ENCODE results near the gene EPHA10. TPM values are rescaled to one million over a fixed set of nuclear protein-coding genes. Genes with fewer than 3 reads are reported as not detected.

Gene EPHA10
- total RNA-seq, 1 donor from 2014 or later, result under 0.01 TPM

DNA sequence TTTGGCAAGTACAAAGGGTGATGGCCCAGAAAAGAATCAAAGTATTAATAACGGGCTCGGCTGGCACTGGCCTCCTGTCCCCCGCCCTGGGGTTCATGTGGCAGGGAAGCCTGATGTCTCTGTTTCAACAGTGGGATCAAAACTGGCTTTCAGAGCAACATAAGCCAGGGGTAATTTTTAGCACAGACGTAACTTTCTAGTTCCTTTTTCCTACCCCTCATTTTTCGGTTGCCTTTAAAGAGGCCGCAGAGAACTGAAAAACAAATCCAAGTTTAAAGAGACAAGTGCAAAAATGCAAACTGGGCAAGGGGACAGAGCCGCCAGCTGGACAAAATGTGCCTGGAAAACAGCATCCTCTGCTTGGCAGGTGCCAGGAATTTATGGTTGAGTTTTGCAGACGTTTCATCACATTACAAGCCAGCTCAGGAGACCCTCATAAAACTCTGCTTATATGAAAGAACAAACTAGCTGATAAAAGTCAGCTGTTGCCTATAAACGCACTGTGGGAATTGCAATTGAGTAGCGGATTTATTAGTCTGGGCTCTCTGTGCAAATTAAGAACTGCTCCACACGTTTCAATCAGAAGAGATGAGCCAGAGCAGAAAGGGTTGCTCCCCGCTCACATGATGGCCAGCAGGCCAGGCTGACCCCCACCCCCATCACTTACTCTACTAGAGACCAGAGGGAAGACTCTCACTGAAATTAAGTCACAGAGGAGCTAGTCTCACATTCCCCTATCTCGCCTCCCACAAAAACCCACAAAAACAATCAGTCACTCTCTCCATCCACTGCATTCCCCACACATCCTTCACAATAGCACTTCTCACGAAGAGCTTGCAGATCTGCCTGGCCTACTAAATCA, 88.4 kb downstream of the EPHA10 start:
- no peak for DNase-seq (ENCODE audit: low read depth in 2 of 2)

DNA sequence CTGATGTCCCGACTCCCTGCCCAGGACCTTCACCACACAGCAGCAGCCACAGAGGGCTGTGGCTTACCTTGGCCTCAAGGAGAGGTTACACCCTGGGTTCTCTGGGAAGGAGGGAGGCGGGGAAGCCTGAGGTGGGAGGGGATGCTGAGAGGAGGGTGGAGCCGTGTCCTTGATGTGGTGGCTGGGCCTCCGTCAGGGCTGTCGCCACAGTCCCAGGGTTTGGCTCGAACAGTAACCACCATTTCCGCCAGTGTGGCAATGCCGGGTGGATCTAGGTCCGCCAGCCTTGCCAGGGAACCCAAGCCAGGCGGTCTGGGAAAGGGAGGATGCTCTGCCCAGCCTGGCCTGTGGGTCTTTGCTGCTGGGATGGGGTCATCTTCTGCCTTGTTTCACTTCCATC, 91.0 kb downstream of the EPHA10 start:
- DNase-seq (ENCODE audit: low read depth in 2 of 2), result no peak

GRCh38 chr1:37672136-37672870, 92.6 kb downstream of the EPHA10 start:
- no peak for DNase-seq (ENCODE audit: low read depth in 2 of 2)

GRCh38 chr1:37671261-37671660, 93.7 kb downstream of the EPHA10 start:
- DNase-seq (ENCODE audit: low read depth in 2 of 2), result no peak

DNA sequence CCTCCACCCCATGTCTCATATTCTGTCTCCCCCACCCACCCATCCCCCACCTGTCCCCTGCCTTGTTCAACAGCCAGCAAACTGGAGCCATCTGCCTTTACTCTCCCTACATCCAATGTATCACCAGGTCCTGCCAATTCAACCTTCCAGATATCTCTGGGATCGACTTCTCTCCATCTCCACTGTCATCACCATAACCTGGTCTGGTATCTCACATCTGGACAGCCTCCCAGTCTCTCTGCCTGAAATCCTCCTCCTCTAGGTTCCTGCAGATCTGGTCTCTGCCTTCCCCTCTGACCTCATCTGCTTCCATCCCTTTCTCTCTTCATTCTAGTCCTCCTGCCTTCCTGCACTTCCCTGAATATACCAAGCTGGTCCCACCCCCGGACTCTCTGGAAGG, 94.8 kb downstream of the EPHA10 start:
- no peak for DNase-seq (ENCODE audit: low read depth in 2 of 2)

DNA sequence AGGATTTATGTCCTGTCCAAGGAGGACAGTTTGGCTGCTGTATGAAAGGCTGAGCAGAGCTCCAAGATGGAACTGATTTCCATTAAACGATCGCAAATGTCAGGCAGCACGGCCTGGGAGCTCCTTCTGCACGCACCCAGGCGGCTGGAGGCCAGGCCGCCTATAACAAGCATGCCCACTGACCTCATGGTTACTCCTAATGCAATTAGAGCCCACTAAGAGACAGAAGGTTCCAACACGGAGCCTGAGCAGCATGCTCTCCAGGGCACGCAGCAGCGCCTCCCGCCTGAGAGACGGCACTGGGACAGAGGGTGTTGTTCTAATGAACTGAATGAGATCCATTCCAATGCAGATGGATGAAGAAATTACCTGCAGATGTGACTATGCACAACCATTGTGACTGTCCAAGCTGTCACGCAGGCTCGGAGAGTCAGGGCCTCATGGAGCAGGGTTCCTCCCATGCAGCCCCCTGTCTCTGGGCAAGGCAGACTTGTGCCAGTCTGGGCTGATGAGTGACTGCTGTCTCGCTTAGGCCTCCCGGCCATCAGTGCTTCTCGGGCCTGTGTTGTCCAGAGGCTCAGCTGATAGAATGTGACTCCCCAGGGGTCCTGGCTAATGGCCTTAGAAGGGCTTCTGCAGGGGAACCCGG, 97.8 kb downstream of the EPHA10 start:
- no peak for DNase-seq (ENCODE audit: low read depth in 2 of 2)

DNA sequence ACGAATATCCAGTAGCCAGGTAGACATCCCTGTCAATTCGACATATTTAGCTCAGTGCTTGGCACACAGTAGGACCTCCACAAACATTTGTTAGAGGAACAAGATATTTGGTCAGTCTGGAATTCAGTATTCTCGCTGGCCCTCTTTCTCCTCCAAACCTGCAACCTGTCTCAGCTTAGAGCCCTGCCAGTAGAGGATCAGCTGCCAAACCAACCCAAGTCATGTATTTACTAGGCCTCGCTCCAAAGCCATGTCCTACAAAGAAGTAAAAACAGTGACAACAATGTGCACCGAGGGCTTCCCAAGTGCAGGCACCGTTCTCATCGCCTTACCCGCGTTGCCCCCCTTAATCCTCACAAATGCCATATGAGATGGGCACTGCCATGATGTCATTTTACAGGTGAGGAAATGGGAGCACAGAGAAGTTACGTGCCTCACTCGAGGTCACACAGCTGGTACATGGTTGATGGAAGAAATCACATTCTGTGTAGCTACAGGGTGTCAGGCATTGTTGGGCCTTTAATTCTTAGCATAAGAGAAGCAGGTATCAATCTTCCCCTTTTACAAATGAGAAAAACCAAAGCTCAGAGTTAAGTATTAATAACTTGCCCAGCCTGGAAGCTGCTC, 98.6 kb downstream of the EPHA10 start:
- DNase-seq (ENCODE audit: low read depth in 2 of 2), result no peak

Other genes with a start within 250 kb of the EPHA10 start
- gene SNIP1, start 210.8 kb downstream of the EPHA10 start, total RNA-seq, result 10.1 and 16.2 TPM in 2 replicates
- 0.26 and 0.51 TPM in 2 replicates for gene DNALI1, start 208.2 kb downstream of the EPHA10 start, total RNA-seq
- 50.6 and 61.4 TPM in 2 replicates for gene GNL2, start 169.2 kb downstream of the EPHA10 start, total RNA-seq
- gene RSPO1, start 130.2 kb downstream of the EPHA10 start, total RNA-seq, result not detected in 2 replicates
- gene CDCA8, start 72.6 kb downstream of the EPHA10 start, total RNA-seq, result 3.0 and 8.1 TPM in 2 replicates
- gene MANEAL, start 28.7 kb upstream of the EPHA10 start, total RNA-seq, result 0.64 and 1.6 TPM in 2 replicates
- 12.1 and 21.2 TPM in 2 replicates for gene C1orf122, start 42.7 kb upstream of the EPHA10 start, total RNA-seq
- 13.0 and 17.8 TPM in 2 replicates for gene YRDC, start 43.1 kb upstream of the EPHA10 start, total RNA-seq
- gene MTF1, start 94.5 kb upstream of the EPHA10 start, total RNA-seq, result 1.4 and 2.7 TPM in 2 replicates
- 17.6 and 20.0 TPM in 2 replicates for gene INPP5B, start 181.9 kb upstream of the EPHA10 start, total RNA-seq
- gene SF3A3, start 224.9 kb upstream of the EPHA10 start, total RNA-seq, result 44.0 and 63.3 TPM in 2 replicates
- 10.9 and 18.1 TPM in 2 replicates for gene FHL3, start 240.4 kb upstream of the EPHA10 start, total RNA-seq
- 24.7 and 32.5 TPM in 2 replicates for gene UTP11, start 247.6 kb upstream of the EPHA10 start, total RNA-seq